NCI-H1694 treated with DMSO at 0.1 percent for 48 hours (cell line): ENCODE measurements around the gene SLC9A5.

Experiments
- DNase-seq: peaks from one replicate; lab custom pipeline; 2025; lab: John Stamatoyannopoulos, UW

The SLC9A5 gene

GRCh38 chr16:67238806-67239470 lies 9.8 kb upstream of the SLC9A5 start:
- DNase-seq: no peak

GRCh38 chr16:67240506-67240905 lies 8.3 kb upstream of the SLC9A5 start:
- DNase-seq: no peak

GRCh38 chr16:67241008-67241900 lies 7.5 kb upstream of the SLC9A5 start:
- no peak for DNase-seq

GRCh38 chr16:67242138-67242730 lies 6.5 kb upstream of the SLC9A5 start:
- no peak for DNase-seq

GRCh38 chr16:67243481-67243880 lies 5.3 kb upstream of the SLC9A5 start:
- no peak for DNase-seq

GRCh38 chr16:67244387-67245185 lies 4.2 kb upstream of the SLC9A5 start:
- DNase-seq: no peak

- no peak for DNase-seq
Measured at GRCh38 chr16:67245186-67245585, 3.6 kb upstream of the SLC9A5 start.

- DNase-seq: no peak
Measured at GRCh38 chr16:67245674-67246080, 3.1 kb upstream of the SLC9A5 start.

- peak; percentile 28 for DNase-seq
Measured at GRCh38 chr16:67246081-67246755, 2.6 kb upstream of the SLC9A5 start.

- no peak for DNase-seq
Measured at GRCh38 chr16:67246756-67247191, 2.0 kb upstream of the SLC9A5 start.

GRCh38 chr16:67247192-67248072 lies 1.3 kb upstream of the SLC9A5 start, which contains the start of gene FHOD1:
Gene FHOD1 (minus strand): TSS chr16:67247481. CDS start chr16:67247410, 71 bp downstream.
- peak; percentile 65 for DNase-seq

GRCh38 chr16:67248073-67248400 lies 742 bp upstream of the SLC9A5 start:
- DNase-seq: peak; percentile 5

GRCh38 chr16:67249178-67250044 lies 632 bp downstream of the SLC9A5 start:
- DNase-seq: no peak

- no peak for DNase-seq
Measured at GRCh38 chr16:67250045-67250327, 1.2 kb downstream of the SLC9A5 start.

GRCh38 chr16:67252609-67253497 lies 4.1 kb downstream of the SLC9A5 start:
- DNase-seq: peak; percentile 60

- DNase-seq: no peak
Measured at GRCh38 chr16:67254801-67255552, 6.2 kb downstream of the SLC9A5 start.

- DNase-seq: no peak
Measured at GRCh38 chr16:67255553-67256221, 6.9 kb downstream of the SLC9A5 start.
